Measurements from ENCODE around the gene SP6. TPM values are rescaled to one million over a fixed set of nuclear protein-coding genes. Genes with fewer than 3 reads are reported as not detected.

SP6 gene
- total and polyA plus RNA-seq, 2 of the 8 experiments (the other 6 are each of a cell fraction or from before 2014, with no cell fraction given) = 1.2 to 1.5 TPM

DNA sequence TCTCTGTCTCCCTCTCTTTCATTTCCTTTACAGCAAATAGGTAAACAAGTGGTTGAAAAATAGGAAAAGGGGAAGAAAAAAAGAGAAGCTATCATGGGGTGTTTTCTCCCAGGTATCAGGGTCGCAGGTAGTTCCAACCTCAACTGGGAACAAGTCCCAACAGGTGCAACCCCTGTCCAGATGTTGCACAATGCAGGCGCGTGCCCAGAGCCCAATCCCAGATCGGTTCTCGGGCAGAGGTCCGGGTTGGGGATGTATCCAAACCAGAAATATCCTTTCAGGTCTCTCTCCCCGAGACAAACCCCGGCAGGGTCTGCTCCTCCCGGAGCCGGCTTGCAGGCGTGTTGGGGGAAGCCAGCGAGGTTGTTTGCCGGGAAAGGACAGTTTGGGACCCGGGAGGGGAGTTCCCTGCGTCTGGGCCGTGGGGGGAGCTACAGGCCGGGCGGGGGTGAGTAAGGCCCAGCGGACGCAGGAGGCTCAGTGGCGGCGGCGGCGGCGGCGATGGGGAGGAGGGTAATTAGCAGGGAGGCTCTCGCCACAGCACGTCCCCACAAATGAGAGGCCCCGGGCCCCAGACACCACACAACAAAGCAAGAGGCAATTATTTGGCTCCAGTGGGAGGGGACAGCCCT lies 21.2 kb upstream of the SP6 start (continued):
- TF ChIP-seq NANOG (IDR thresholded peaks at IDR 0.05; ENCODE audit: insufficient read depth, low read depth, low read length, poor library complexity, severe bottlenecking) (no peak), POLR2A (IDR thresholded peaks at IDR 0.05; ENCODE audit: control extremely low read depth in 1 of 2, low read depth in 2 of 2, low read length in 2 of 2) (no peak), YY1 (IDR thresholded peaks at IDR 0.05; ENCODE audit: low read depth, low read length) (no peak), RBBP5 (IDR thresholded peaks at IDR 0.05; ENCODE audit: borderline replicate concordance, low read depth, low read length) (no peak), FOSL1 (IDR thresholded peaks at IDR 0.05; ENCODE audit: insufficient read depth, low read depth, low read length) (no peak), POU5F1 (IDR thresholded peaks at IDR 0.05; ENCODE audit: low read depth, low read length) (no peak), CBX5 (IDR thresholded peaks at IDR 0.05; ENCODE audit: low read depth, low read length) (no peak), ASH2L (IDR thresholded peaks at IDR 0.05; ENCODE audit: low read length) (peak; percentile 36), SUZ12 (IDR thresholded peaks at IDR 0.05; ENCODE audit: low read length) (peak; percentile 30; the same call in 1 of the 2 replicates), HDAC6 (IDR thresholded peaks at IDR 0.05; ENCODE audit: low read depth, low read length) (no peak), ZNF274 (IDR thresholded peaks at IDR 0.05; ENCODE audit: borderline replicate concordance, extremely low read depth, low read length) (no peak), RFX5 (IDR thresholded peaks at IDR 0.05; ENCODE audit: borderline replicate concordance, low read depth, low read length) (no peak), GABPA (IDR thresholded peaks at IDR 0.05; ENCODE audit: borderline replicate concordance, insufficient read depth, low read length) (no peak), SP1 (IDR thresholded peaks at IDR 0.05; ENCODE audit: low read depth, low read length) (no peak), SRF (IDR thresholded peaks at IDR 0.05; ENCODE audit: low read depth, low read length) (no peak), POLR2AphosphoS5 (IDR thresholded peaks at IDR 0.05; ENCODE audit: low read depth, low read length) (no peak)
- TF ChIP-seq, protein P1, sequence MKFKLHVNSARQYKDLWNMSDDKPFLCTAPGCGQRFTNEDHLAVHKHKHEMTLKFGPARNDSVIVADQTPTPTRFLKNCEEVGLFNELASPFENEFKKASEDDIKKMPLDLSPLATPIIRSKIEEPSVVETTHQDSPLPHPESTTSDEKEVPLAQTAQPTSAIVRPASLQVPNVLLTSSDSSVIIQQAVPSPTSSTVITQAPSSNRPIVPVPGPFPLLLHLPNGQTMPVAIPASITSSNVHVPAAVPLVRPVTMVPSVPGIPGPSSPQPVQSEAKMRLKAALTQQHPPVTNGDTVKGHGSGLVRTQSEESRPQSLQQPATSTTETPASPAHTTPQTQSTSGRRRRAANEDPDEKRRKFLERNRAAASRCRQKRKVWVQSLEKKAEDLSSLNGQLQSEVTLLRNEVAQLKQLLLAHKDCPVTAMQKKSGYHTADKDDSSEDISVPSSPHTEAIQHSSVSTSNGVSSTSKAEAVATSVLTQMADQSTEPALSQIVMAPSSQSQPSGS (IDR thresholded peaks at IDR 0.05; ENCODE audit: low read length) = no peak

Measured in H1 (cell line).